Measurements from ENCODE around the gene PLIN3.

- TF ChIP-seq RXRA (IDR thresholded peaks at IDR 0.05; ENCODE audit: insufficient read depth, low read depth, low read length) (no peak), CTCF (IDR thresholded peaks at IDR 0.05; ENCODE audit: control extremely low read depth in 1 of 3, insufficient read depth in 1 of 3, low read depth in 1 of 3, low read length in 3 of 3) (no peak), CHD2 (IDR thresholded peaks at IDR 0.05; ENCODE audit: low read length) (no peak), SP2 (IDR thresholded peaks at IDR 0.05; ENCODE audit: low read length) (no peak), SRF (IDR thresholded peaks at IDR 0.05; ENCODE audit: low read depth, low read length) (no peak), JUN (IDR thresholded peaks at IDR 0.05; ENCODE audit: low read depth, low read length) (no peak), SUZ12 (IDR thresholded peaks at IDR 0.05; ENCODE audit: low read length) (no peak), POLR2A (IDR thresholded peaks at IDR 0.05; ENCODE audit: control extremely low read depth in 1 of 2, low read depth in 2 of 2, low read length in 2 of 2) (no peak), CEBPB (IDR thresholded peaks at IDR 0.05; ENCODE audit: low read depth, low read length) (no peak), EGR1 (IDR thresholded peaks at IDR 0.05; ENCODE audit: borderline replicate concordance, low read depth, low read length) (no peak), RFX5 (IDR thresholded peaks at IDR 0.05; ENCODE audit: borderline replicate concordance, low read depth, low read length) (no peak), EZH2 (IDR thresholded peaks at IDR 0.05; ENCODE audit: low read depth, low read length, severe bottlenecking) (no peak)
- TF ChIP-seq, protein P1, sequence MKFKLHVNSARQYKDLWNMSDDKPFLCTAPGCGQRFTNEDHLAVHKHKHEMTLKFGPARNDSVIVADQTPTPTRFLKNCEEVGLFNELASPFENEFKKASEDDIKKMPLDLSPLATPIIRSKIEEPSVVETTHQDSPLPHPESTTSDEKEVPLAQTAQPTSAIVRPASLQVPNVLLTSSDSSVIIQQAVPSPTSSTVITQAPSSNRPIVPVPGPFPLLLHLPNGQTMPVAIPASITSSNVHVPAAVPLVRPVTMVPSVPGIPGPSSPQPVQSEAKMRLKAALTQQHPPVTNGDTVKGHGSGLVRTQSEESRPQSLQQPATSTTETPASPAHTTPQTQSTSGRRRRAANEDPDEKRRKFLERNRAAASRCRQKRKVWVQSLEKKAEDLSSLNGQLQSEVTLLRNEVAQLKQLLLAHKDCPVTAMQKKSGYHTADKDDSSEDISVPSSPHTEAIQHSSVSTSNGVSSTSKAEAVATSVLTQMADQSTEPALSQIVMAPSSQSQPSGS (IDR thresholded peaks at IDR 0.05; ENCODE audit: low read length), result no peak
- TF ChIP-seq, protein P2, sequence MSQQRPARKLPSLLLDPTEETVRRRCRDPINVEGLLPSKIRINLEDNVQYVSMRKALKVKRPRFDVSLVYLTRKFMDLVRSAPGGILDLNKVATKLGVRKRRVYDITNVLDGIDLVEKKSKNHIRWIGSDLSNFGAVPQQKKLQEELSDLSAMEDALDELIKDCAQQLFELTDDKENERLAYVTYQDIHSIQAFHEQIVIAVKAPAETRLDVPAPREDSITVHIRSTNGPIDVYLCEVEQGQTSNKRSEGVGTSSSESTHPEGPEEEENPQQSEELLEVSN (IDR thresholded peaks at IDR 0.05), result no peak
These were observed 28.3 kb downstream of the PLIN3 start for GRCh38 chr19:4839192-4839591.
